Left lobe of liver (tissue), 2 donors: ENCODE results near the gene TTLL7. TPM values are rescaled to one million over a fixed set of nuclear protein-coding genes. Genes with fewer than 3 reads are reported as not detected.

Experiments
- ATAC-seq: fragments of 200-7000 bp; cut with Tn5 transposase; one replicate; pipeline ENCODE4 v1.9.1; 2020; ENCODE audit warnings: mild to moderate bottlenecking, moderate library complexity
- DNase-seq: peaks from one replicate; pipeline ENCODE4 v3.0.0-alpha.2; 2020; ENCODE audit warnings: low spot score
- total RNA-seq: library from RNA; stranded (reverse); gene quantifications from one replicate; pipeline ENCODE4 v1.2.1, GENCODE V29; 2021
- donor health status: DM: no; HTN: no; CAD: no; lungs with moderate emphysema.
- donor health status: DM: no; HTN: yes; CAD: no.

TTLL7 gene
- total RNA-seq = 7.5 TPM

- ATAC-seq (peak; percentile 98), DNase-seq (peak; percentile 84)
These were observed at the start of gene TTLL7 for GRCh38 chr1:83998498-83999315. Gene TTLL7, minus strand, starts transcription at chr1:83999132. Its CDS starts 46,921 bp downstream, at chr1:83952211.

- no peak for ATAC-seq
- no peak for DNase-seq
These were observed 43.5 kb upstream of the TTLL7 start for GRCh38 chr1:84042461-84042860.

- peak; percentile 68 for DNase-seq
These were observed 39.1 kb upstream of the TTLL7 start for GRCh38 chr1:84037758-84038611.

GRCh38 chr1:84031802-84032327 lies 32.9 kb upstream of the TTLL7 start:
- DNase-seq (no peak), ATAC-seq (peak; percentile 27)

More at GRCh38 chr1:84037758-84038611, 39.1 kb upstream of the TTLL7 start:
- ATAC-seq = peak; percentile 93

GRCh38 chr1:84027368-84027767 lies 28.4 kb upstream of the TTLL7 start:
- DNase-seq = no peak
- no peak for ATAC-seq

GRCh38 chr1:84025966-84026365 lies 27.0 kb upstream of the TTLL7 start:
- no peak for DNase-seq
- ATAC-seq = no peak

GRCh38 chr1:84021822-84022221 lies 22.9 kb upstream of the TTLL7 start:
- no peak for DNase-seq
- ATAC-seq = no peak

GRCh38 chr1:84020151-84020550 lies 21.2 kb upstream of the TTLL7 start:
- peak; percentile 69 for DNase-seq
- ATAC-seq = peak; percentile 95

GRCh38 chr1:84019217-84019616 lies 20.3 kb upstream of the TTLL7 start:
- DNase-seq (no peak), ATAC-seq (peak; percentile 74)

- ATAC-seq (no peak), DNase-seq (no peak)
These were observed 14.8 kb upstream of the TTLL7 start for GRCh38 chr1:84013708-84014107.

GRCh38 chr1:84012018-84012417 lies 13.1 kb upstream of the TTLL7 start:
- DNase-seq (no peak), ATAC-seq (no peak)

GRCh38 chr1:84010136-84010535 lies 11.2 kb upstream of the TTLL7 start:
- ATAC-seq = no peak
- DNase-seq = no peak

GRCh38 chr1:84008631-84009030 lies 9.7 kb upstream of the TTLL7 start:
- no peak for DNase-seq
- no peak for ATAC-seq

GRCh38 chr1:84006591-84006990 lies 7.7 kb upstream of the TTLL7 start:
- DNase-seq (no peak), ATAC-seq (no peak)

- DNase-seq = no peak
- ATAC-seq = no peak
These were observed 2.6 kb upstream of the TTLL7 start for GRCh38 chr1:84001501-84001900.

GRCh38 chr1:84000954-84001495 lies 2.1 kb upstream of the TTLL7 start:
- DNase-seq = no peak

GRCh38 chr1:84000196-84000885 lies 1.4 kb upstream of the TTLL7 start:
- ATAC-seq (no peak), DNase-seq (no peak)

More at GRCh38 chr1:84000954-84001495, 2.1 kb upstream of the TTLL7 start:
- ATAC-seq = no peak

GRCh38 chr1:83999316-83999819 lies 436 bp upstream of the TTLL7 start:
- ATAC-seq (peak; percentile 93), DNase-seq (no peak)

GRCh38 chr1:83998205-83998497 lies 781 bp downstream of the TTLL7 start:
- DNase-seq (no peak), ATAC-seq (no peak)

GRCh38 chr1:83997631-83998030 lies 1.3 kb downstream of the TTLL7 start:
- ATAC-seq (no peak), DNase-seq (no peak)

GRCh38 chr1:83996621-83997020 lies 2.3 kb downstream of the TTLL7 start:
- ATAC-seq = no peak
- DNase-seq = no peak
